Endothelial cell of umbilical vein (primary cell): ENCODE measurements around the gene NKAIN4. TPM values are rescaled to one million over a fixed set of nuclear protein-coding genes. Genes with fewer than 3 reads are reported as not detected.
A peak's percentile ranks its signal among the peaks of the same experiment; 100 is the strongest.

Experiments used
- BruUV-seq: library from RNA; stranded (reverse); fragments of 400-500 nt; replicated peaks from 2 replicates; lab custom pipeline; 2021; lab: Mats Ljungman, UMichigan
- CTCF ChIA-PET: fragments of 300-600, 350-600 bp; sonication (Branson Sonifier 250); formaldehyde crosslinking; loops from one replicate; lab custom pipeline; 2021; ENCODE audit warnings: antibody characterized with exemption, inconsistent platforms; lab: Charles Lee
- POLR2A ChIA-PET: fragments of 300-600, 350-600 bp; sonication (Branson Sonifier 250); formaldehyde crosslinking; loops from one replicate; lab custom pipeline; 2021; ENCODE audit warnings: antibody characterized with exemption, inconsistent platforms; lab: Charles Lee
- DNase-seq: peaks from one replicate; pipeline ENCODE4 v3.0.0-alpha.2; 2011; ENCODE audit warnings: low read depth, low spot score
- FAIRE-seq: peaks from 2 replicates; lab custom pipeline; 2011; peaks lifted over from hg19 to GRCh38; lab: Jason Lieb, UNC
- H2AFZ ChIP-seq: 2 replicates; pipeline ENCODE4 v1.6.0; 2012; ENCODE audit warnings: low read depth, low read length, control low read depth, inconsistent platforms
- H3K27ac ChIP-seq: 2 replicates; pipeline ENCODE4 v1.5.1; 2011; ENCODE audit warnings: low read depth, mild to moderate bottlenecking, control low read depth, low read length, moderate library complexity; ENCODE audit not compliant: insufficient read depth
- H3K27me3 ChIP-seq, 2 experiments: 2 replicates each; pipeline versions ENCODE4 v1.6.0 to v1.6.1; 2011; ENCODE audit warnings: low read length in 2 of 2, mixed read lengths in 1 of 2; ENCODE audit not compliant: control insufficient read depth in 2 of 2, insufficient read depth in 2 of 2
- H3K36me3 ChIP-seq, 2 experiments: 2 replicates in 1 of 2; 3 replicates in 1 of 2; pipeline ENCODE4 v1.5.1; 2011; ENCODE audit warnings: low read length in 2 of 2, mild to moderate bottlenecking in 1 of 2, moderate library complexity in 1 of 2; ENCODE audit not compliant: control insufficient read depth in 2 of 2, insufficient read depth in 2 of 2; ENCODE audit errors: extremely low read depth in 1 of 2
- H3K4me1 ChIP-seq: 3 replicates; pipeline ENCODE4 v1.5.1; 2011; ENCODE audit warnings: mild to moderate bottlenecking, low read length; ENCODE audit not compliant: control insufficient read depth, insufficient read depth; ENCODE audit errors: extremely low read depth
- H3K4me2 ChIP-seq: 2 replicates; pipeline ENCODE4 v1.6.1; 2011; ENCODE audit warnings: low read length, control low read depth, mixed read lengths; ENCODE audit not compliant: insufficient read depth
- H3K4me3 ChIP-seq, 3 experiments: fragments of 200-600 bp in 1 of 3; sonication (generic), shearing (Covaris generic) in 1 of 3; replicated peaks in 1 of 3; 2 replicates each; pipeline ENCODE4 v1.5.1; 2011 to 2016; ENCODE audit warnings: control low read depth in 3 of 3, low read length in 3 of 3, mild to moderate bottlenecking in 2 of 3, inconsistent platforms in 1 of 3, low read depth in 1 of 3, moderate library complexity in 1 of 3; ENCODE audit not compliant: insufficient read depth in 1 of 3
- H3K79me2 ChIP-seq: 2 replicates; pipeline ENCODE4 v1.6.0; 2012; ENCODE audit warnings: low read length, inconsistent platforms; ENCODE audit not compliant: control insufficient read depth, insufficient read depth
- H3K9ac ChIP-seq: replicated peaks from 2 replicates; pipeline ENCODE3; 2011; ENCODE audit warnings: low read length, control low read depth; ENCODE audit not compliant: insufficient read depth; ENCODE audit errors: extremely low read depth
- H3K9me1 ChIP-seq: replicated peaks from 3 replicates; pipeline ENCODE4 v1.6.0; 2011; ENCODE audit warnings: mild to moderate bottlenecking, low read length; ENCODE audit not compliant: control insufficient read depth, insufficient read depth; ENCODE audit errors: extremely low read depth
- H3K9me3 ChIP-seq: replicated peaks from 2 replicates; pipeline ENCODE4 v1.5.1; 2012; ENCODE audit warnings: low read length, inconsistent platforms; ENCODE audit not compliant: control insufficient read depth, insufficient read depth
- H4K20me1 ChIP-seq: replicated peaks from 2 replicates; pipeline ENCODE3; 2011; ENCODE audit warnings: mild to moderate bottlenecking, low read length; ENCODE audit not compliant: control insufficient read depth, insufficient read depth; ENCODE audit errors: extremely low read depth
- CTCF ChIP-seq, 2 donors: IDR thresholded peaks; 1 replicate in 1 of 2; 2 replicates in 1 of 2; pipeline ENCODE4 v1.5.1; 2011; ENCODE audit warnings: low read length in 2 of 2, mild to moderate bottlenecking in 2 of 2, moderate library complexity in 2 of 2, control low read depth in 1 of 2, inconsistent platforms in 1 of 2, low read depth in 1 of 2; ENCODE audit not compliant: insufficient read depth in 1 of 2; ENCODE audit errors: extremely low read depth in 1 of 2
- EZH2 ChIP-seq: IDR thresholded peaks from 2 replicates; pipeline ENCODE4 v1.6.1; 2012; ENCODE audit warnings: borderline replicate concordance, low read depth, mild to moderate bottlenecking, moderate library complexity, low read length, inconsistent platforms; ENCODE audit not compliant: severe bottlenecking
- FOS ChIP-seq: IDR thresholded peaks from 2 replicates; pipeline ENCODE4 v1.6.1; 2011; ENCODE audit warnings: mild to moderate bottlenecking, low read length, moderate library complexity, borderline replicate concordance; ENCODE audit not compliant: insufficient read depth
- GATA2 ChIP-seq: IDR thresholded peaks from 2 replicates; pipeline ENCODE4 v1.7.0; 2011; ENCODE audit warnings: low read depth, mild to moderate bottlenecking, moderate library complexity, mixed read lengths, low read length; ENCODE audit not compliant: insufficient read length, insufficient read depth
- JUN ChIP-seq: IDR thresholded peaks from 2 replicates; pipeline ENCODE4 v1.6.1; 2011; ENCODE audit warnings: borderline replicate concordance, low read depth; ENCODE audit not compliant: insufficient read length, insufficient read depth
- MAX ChIP-seq: IDR thresholded peaks from 2 replicates; pipeline ENCODE4 v1.6.1; 2011; ENCODE audit not compliant: insufficient read depth, insufficient read length
- MYC ChIP-seq: IDR thresholded peaks from one replicate; pipeline ENCODE4 v1.6.1; 2011; ENCODE audit warnings: mild to moderate bottlenecking, low read depth, low read length
- POLR2A ChIP-seq: IDR thresholded peaks from 2 replicates; pipeline ENCODE4 v1.6.1; 2012; ENCODE audit warnings: low read depth, mild to moderate bottlenecking, control low read depth, low read length
- POLR2AphosphoS5 ChIP-seq: IDR thresholded peaks from 2 replicates; pipeline ENCODE4 v1.6.1; 2012; ENCODE audit warnings: low read depth, mild to moderate bottlenecking, control low read depth, low read length, moderate library complexity; ENCODE audit not compliant: insufficient read depth
- dilution Hi-C: fragments of 300-500 bp; cut with MboI; formaldehyde crosslinking; loops from one replicate; pipeline ENCODE4 v1.15.0; 2019; ENCODE audit warnings: low sequenced_read_pairs; ENCODE audit not compliant: extremely low pct_ligation_motif_present
- intact Hi-C: fragments of 100-400 bp; cut with micrococcal nuclease; formaldehyde crosslinking; loops from one replicate; pipeline ENCODE4 v1.10.0; 2022
- polyA plus RNA-seq, 4 experiments: library from polyadenylated mRNA; depleted of rRNA in 3 of 4; stranded (reverse) in 3 of 4; unstranded in 1 of 4; fragments of >200 nt; gene quantifications; 2 replicates each; pipeline versions ENCODE4 v1.2.1 to v1.2.3, GENCODE V29; 2011 to 2012; ENCODE audit warnings: missing spikeins in 1 of 4
- total RNA-seq: library from RNA; stranded (reverse); gene quantifications from 2 replicates; pipeline ENCODE4 v1.2.3, GENCODE V29; 2021

NKAIN4 gene
- total and polyA plus RNA-seq, 2 donors (not counting 3 experiments of a cell fraction or from before 2014, with no cell fraction given), result 0.04 TPM; not detected in 1

DNA sequence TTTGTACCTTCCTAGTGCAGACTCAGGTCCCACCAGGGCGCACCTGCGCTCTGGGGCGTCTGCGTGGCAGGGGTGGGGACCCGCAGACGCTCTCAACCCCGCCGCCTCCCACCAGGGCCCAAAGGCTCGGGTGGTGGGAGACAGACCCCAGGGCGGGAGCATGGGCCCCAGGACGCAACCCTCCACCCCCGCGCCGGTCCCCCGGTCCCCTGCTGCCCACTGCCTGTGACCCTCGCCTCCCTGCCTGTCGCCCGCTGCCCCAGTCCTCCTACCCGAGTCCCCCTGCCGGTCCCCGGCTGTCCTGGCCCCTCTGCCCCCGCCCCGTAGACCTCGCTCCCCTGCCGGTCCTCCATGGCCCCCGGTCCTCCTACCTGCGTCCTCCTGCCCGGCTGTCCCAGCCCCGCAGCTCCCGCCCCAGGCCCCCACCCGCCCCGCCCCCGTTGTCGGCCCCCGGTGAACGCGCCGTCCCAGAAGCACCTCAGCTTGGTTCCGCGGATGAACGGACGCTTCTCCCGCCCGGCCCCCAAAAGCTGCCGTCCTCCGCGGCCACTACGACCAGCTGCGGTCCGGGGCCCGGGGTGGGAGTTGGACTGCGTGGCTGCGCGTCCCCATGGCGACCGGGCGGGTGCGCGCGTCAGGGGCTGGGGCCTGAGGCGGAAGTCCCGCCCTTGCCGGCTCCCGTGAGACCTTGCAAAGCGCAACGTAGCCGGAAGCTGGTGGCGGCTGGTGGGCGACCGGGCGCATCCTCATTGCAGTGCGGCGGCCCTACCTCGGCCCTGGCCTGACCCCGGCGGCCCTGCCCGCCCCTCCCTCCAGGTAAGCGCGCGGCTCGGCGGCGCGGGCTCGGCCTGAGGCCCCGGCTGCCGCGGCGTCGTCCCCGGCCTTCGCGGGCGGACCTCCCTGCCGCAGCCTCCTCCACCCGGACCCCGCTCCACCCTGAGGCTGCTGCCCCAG is 18.1 kb upstream of the NKAIN4 start, which contains the start of gene ARFGAP1:
Gene ARFGAP1 (plus strand): TSS at position 709 of the 954 bp plus-strand sequence. CDS start 2,768 bp downstream, outside the sequence.
- dilution Hi-C loops, result no loop called here
- Histone ChIP-seq H3K4me2 (peak within 1 kb of the TSS; percentile 84), H3K9me1 (no peaks in the 10 kb centered on the region), H3K27me3 (no peaks in the 10 kb centered on the region), H3K27ac (peak within 1 kb of the TSS; percentile 64), H3K9me3 (no peaks in the 10 kb centered on the region), H3K9ac (peak within 1 kb of the TSS; percentile 91), H3K4me3 (peak within 1 kb of the TSS; percentile 82 to 89 (median 87)), H4K20me1 (no peaks in the 10 kb centered on the region), H2AFZ (peak within 1 kb of the TSS; percentile 28), H3K36me3 (peaks cover 0 to 15% of the 10 kb centered on the region in 2 experiments), H3K79me2 (peaks cover 44% of the 10 kb centered on the region), H3K4me1 (peaks cover 6% of the 10 kb centered on the region)
- peak; percentile 91 for FAIRE-seq
- TF ChIP-seq MYC (no peak), GATA2 (no peak), POLR2A (peak; percentile 79), FOS (no peak), POLR2AphosphoS5 (peak; percentile 92), MAX (no peak), CTCF (IDR thresholded peaks at IDR 0.05; ENCODE audit: extremely low read depth in 1 of 2, insufficient read depth in 1 of 2, low read depth in 1 of 2, low read length in 2 of 2) (no peak), JUN (no peak), EZH2 (no peak)
- no TSS peak for BruUV-seq
- intact Hi-C loops, result loop anchor here (5.0 kb wide), 1 partner anchor 35 kb away; the partner anchor contains the start of gene BIRC7
- CTCF ChIA-PET, result interaction anchor here (0.7 to 3.5 kb wide), 7 partner anchors 11 to 224 kb away, joined by 3 to 25 read pairs (median 4); no protein-coding TSS in a partner anchor
- peak; percentile 86 for DNase-seq
- POLR2A ChIA-PET, result interaction anchor here (0.6 to 1.1 kb wide), 2 partner anchors 12 to 568 kb away, joined by 3 to 4 read pairs; no protein-coding TSS in a partner anchor
